Left lung (tissue), 10 donors: Measurements from ENCODE around the gene CNNM3. TPM values are rescaled to one million over a fixed set of nuclear protein-coding genes. Genes with fewer than 3 reads are reported as not detected.

Experiments
- ATAC-seq: fragments of 200-7000 bp; cut with Tn5 transposase; one replicate; pipeline ENCODE4 v1.9.1; 2020; ENCODE audit warnings: moderate library complexity
- DNase-seq, 4 donors: peaks; one replicate each; pipeline ENCODE4 v3.0.0-alpha.2; 2013 to 2020
- H3K27ac ChIP-seq, 2 donors: fragments of 200-600 bp; sonication (generic) in 1 of 2; one replicate each; pipeline versions ENCODE4 v1.5.0 to v1.8.0; 2020 to 2021
- H3K27me3 ChIP-seq, 2 donors: fragments of 200-600 bp; sonication (generic) in 1 of 2; one replicate each; pipeline versions ENCODE4 v1.5.0 to v1.8.0; 2020 to 2021
- H3K36me3 ChIP-seq, 2 donors: fragments of 200-600 bp; sonication (generic) in 1 of 2; one replicate each; pipeline versions ENCODE4 v1.5.0 to v1.8.0; 2020 to 2021
- H3K4me1 ChIP-seq, 2 donors: fragments of 200-600 bp; one replicate each; pipeline ENCODE4 v1.8.0; 2021
- H3K4me3 ChIP-seq, 2 donors: fragments of 200-600 bp; sonication (generic) in 1 of 2; one replicate each; pipeline versions ENCODE4 v1.5.0 to v1.8.0; 2020 to 2021; ENCODE audit warnings: mild to moderate bottlenecking in 1 of 2
- H3K9me3 ChIP-seq, 2 donors: fragments of 200-600 bp; sonication (generic) in 1 of 2; one replicate each; pipeline versions ENCODE4 v1.5.0 to v1.8.0; 2020 to 2021
- CTCF ChIP-seq, 2 donors: fragments of 200-600 bp; sonication (generic) in 1 of 2; IDR thresholded peaks; one replicate each; pipeline versions ENCODE4 v1.5.0 to v1.8.0; 2021; ENCODE audit warnings: antibody characterized with exemption in 2 of 2
- intact Hi-C, 2 donors: fragments of 100-400 bp; cut with DNase I; formaldehyde crosslinking; loops; one replicate each; pipeline versions ENCODE4 v1.11.2 to v1.14.2; 2022
- polyA plus RNA-seq, 6 donors: library from polyadenylated mRNA; unstranded; fragments of 120-200 nt; gene quantifications; one replicate each; pipeline ENCODE4 v1.2.1, GENCODE V29; 2013; ENCODE audit not compliant: insufficient read length in 6 of 6
- total RNA-seq, 2 donors: library from RNA; stranded (reverse); fragmentation: NEBNext Ultra II Directional; extraction: Animal tissue kit (Norgen Biotek cat#: 25700); gene quantifications; one replicate each; pipeline ENCODE4 v1.2.1, GENCODE V29; 2021
- donor health status: DM: no; HTN: yes; CAD: no.
- donor health status: DM: no; HTN: no; CAD: no.

Gene CNNM3
- total and polyA plus RNA-seq, 8 donors, result 24.8 to 37.9 (median 32.2) TPM

GRCh38 chr2:96879545-96880040 lies 63.5 kb downstream of the CNNM3 start:
- DNase-seq, result no peak
- Histone ChIP-seq H3K4me3 (no peak overlapping the region), H3K4me1 (peaks cover 0 to 15% of the 10 kb centered on the region in 2 donors), H3K27me3 (peaks cover 0 to 13% of the 10 kb centered on the region in 2 donors), H3K36me3 (no peaks in the 10 kb centered on the region), H3K9me3 (no peaks in the 10 kb centered on the region), H3K27ac (no peak overlapping the region)
- intact Hi-C loops, result no loop called here
- ATAC-seq, result no peak
- TF ChIP-seq CTCF (IDR thresholded peaks at IDR 0.05), result no peak

GRCh38 chr2:96880891-96881273 lies 64.8 kb downstream of the CNNM3 start:
- H3K36me3 ChIP-seq, result no peaks in the 10 kb centered on the region
- DNase-seq (no peak), ATAC-seq (no peak)
- intact Hi-C loops, result no loop called here
- no peak overlapping the region for H3K27ac ChIP-seq
- H3K4me1 ChIP-seq, result peaks cover 0 to 11% of the 10 kb centered on the region in 2 donors
- no peaks in the 10 kb centered on the region for H3K9me3 ChIP-seq
- no peak overlapping the region for H3K4me3 ChIP-seq
- H3K27me3 ChIP-seq, result peaks cover 0 to 6% of the 10 kb centered on the region in 2 donors
- TF ChIP-seq CTCF (IDR thresholded peaks at IDR 0.05), result no peak

GRCh38 chr2:96881349-96882195 lies 65.5 kb downstream of the CNNM3 start:
- H3K9me3 ChIP-seq, result no peaks in the 10 kb centered on the region
- no peak overlapping the region for H3K4me3 ChIP-seq
- no peak overlapping the region for H3K27ac ChIP-seq
- H3K36me3 ChIP-seq, result no peaks in the 10 kb centered on the region
- TF ChIP-seq CTCF (IDR thresholded peaks at IDR 0.05), result no peak
- DNase-seq (no peak), ATAC-seq (no peak)
- H3K4me1 ChIP-seq, result peaks cover 0 to 13% of the 10 kb centered on the region in 2 donors
- intact Hi-C loops, result no loop called here
- peaks cover 0 to 6% of the 10 kb centered on the region in 2 donors for H3K27me3 ChIP-seq

GRCh38 chr2:96882230-96882629 lies 66.2 kb downstream of the CNNM3 start:
- ATAC-seq, result no peak
- peaks cover 1 to 16% of the 10 kb centered on the region in 2 donors for H3K4me1 ChIP-seq

More at GRCh38 chr2:96882230-96882629, 66.2 kb downstream of the CNNM3 start:
- peak in 1 of 4 donors; percentile 75 for DNase-seq
- no peak for TF ChIP-seq CTCF (IDR thresholded peaks at IDR 0.05)
- Histone ChIP-seq H3K27ac (no peak overlapping the region), H3K4me3 (no peak overlapping the region), H3K9me3 (no peaks in the 10 kb centered on the region), H3K27me3 (peaks cover 0 to 6% of the 10 kb centered on the region in 2 donors), H3K36me3 (no peaks in the 10 kb centered on the region)
- intact Hi-C loops, result no loop called here
